LNCaP clone FGC (cell line): ENCODE measurements around the gene ASB10.

ENCODE experiments used
- DNase-seq: peaks from one replicate; pipeline ENCODE4 v3.0.0-alpha.2; 2011; ENCODE audit warnings: low read depth
- H3K4me3 ChIP-seq: 2 replicates; pipeline ENCODE4 v1.5.1; 2011; ENCODE audit warnings: mild to moderate bottlenecking, low read depth, low read length, control low read depth
- TF ChIP-seq, protein P1 (sequence below): IDR thresholded peaks from 2 replicates; pipeline ENCODE4 v1.5.1; 2012; ENCODE audit warnings: mild to moderate bottlenecking; ENCODE audit not compliant: control insufficient read depth, insufficient read depth; ENCODE audit errors: extremely low read depth

ASB10 gene

DNA sequence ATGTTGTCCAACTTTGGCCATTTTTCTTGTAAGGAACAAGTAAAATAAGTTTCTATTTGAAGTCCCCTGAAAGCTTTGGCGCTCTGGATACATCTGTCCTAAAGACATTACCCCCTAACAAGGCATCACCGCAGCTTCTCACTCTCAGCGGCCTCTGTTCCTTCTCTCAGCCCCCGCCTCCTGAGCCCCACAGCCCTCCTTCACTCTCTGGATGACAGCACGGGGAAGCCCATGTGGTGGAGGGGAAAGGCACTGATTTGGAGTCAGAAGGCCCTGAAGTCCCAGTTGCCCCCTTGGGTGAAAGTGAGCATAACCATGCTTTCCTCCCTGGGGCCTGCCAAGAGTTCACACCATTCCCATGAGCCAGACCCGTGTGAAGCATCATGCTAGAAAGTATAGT lies 18.7 kb upstream of the ASB10 start:
- H3K4me3 ChIP-seq = no peak overlapping the region
- no peak for DNase-seq
- TF ChIP-seq, protein P1, sequence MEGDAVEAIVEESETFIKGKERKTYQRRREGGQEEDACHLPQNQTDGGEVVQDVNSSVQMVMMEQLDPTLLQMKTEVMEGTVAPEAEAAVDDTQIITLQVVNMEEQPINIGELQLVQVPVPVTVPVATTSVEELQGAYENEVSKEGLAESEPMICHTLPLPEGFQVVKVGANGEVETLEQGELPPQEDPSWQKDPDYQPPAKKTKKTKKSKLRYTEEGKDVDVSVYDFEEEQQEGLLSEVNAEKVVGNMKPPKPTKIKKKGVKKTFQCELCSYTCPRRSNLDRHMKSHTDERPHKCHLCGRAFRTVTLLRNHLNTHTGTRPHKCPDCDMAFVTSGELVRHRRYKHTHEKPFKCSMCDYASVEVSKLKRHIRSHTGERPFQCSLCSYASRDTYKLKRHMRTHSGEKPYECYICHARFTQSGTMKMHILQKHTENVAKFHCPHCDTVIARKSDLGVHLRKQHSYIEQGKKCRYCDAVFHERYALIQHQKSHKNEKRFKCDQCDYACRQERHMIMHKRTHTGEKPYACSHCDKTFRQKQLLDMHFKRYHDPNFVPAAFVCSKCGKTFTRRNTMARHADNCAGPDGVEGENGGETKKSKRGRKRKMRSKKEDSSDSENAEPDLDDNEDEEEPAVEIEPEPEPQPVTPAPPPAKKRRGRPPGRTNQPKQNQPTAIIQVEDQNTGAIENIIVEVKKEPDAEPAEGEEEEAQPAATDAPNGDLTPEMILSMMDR = no peak

DNA sequence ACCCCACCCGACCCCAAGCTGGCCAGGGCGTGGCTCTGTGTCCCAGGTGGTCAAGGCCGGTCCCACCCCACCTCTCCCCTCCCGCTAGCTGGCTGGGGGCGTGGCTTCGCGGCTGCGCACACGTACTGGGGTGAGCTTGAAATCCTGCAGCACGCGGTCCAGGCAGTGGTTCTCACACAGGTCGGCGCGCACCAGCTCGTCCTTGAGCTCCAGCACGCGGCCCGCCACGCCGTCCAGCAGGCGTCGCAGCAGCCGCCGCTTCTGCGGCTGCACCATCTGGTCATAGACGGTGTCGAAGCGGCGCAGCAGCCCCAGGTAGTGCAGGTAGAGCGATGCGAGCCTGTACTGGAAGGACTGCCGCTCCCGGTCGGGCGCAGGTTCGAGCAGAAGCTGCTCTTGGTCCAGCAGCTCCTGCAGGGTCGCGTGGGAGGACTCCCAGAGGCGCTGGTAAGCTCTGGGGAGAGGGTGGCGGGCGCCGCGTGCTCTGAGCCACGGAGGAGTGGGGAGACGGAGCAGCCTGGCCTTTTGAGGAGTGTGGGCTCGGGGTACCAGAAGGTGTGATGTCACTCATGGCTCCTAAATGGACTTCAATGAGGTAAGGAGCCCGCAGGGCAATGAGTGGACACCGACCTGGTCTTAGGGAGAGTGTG lies 17.5 kb upstream of the ASB10 start:
- TF ChIP-seq, protein P1 = peak; percentile 28
- H3K4me3 ChIP-seq = no peak overlapping the region
- DNase-seq = no peak

DNA sequence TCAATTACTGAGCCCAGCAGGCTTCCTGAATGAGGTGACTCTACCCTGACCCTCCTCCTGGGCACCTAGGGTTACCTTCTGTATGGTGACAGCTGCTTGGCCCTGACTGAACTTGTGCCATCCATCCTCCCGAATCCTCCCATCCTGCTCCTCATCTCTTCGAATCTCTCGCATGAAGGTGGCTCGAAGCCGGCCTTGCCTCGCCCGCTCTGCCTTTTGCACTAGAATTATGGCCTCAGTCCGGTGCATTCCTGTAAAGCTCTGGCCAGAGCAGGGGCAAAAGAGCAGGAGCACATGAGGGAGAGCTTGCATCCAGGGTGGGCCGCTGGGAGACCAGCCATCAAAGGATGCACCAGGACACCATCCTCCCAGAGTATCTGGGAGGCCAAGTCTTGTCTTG lies 15.8 kb upstream of the ASB10 start:
- TF ChIP-seq, protein P1 = no peak
- no peak for DNase-seq
- no peak overlapping the region for H3K4me3 ChIP-seq

DNA sequence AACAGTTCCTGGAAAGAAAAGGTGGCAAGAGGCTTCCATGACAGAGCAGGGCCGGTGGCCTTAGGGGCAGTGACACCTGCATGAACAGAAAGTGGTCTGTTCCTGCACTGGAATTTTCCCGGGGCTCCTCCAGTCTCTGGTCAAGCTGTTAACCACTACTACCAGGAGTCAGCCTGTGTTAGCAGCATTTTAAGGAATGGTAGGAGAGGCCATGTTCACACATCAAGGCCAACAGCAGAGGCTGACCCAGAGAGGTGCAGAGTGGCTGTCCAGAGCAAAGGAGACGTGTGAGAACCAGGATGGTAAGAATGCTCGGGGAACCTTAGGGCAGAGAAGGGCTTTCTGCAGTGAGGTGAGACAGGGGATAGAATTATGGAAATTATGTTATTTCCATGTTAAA lies 14.7 kb upstream of the ASB10 start:
- TF ChIP-seq, protein P1 = no peak
- no peak overlapping the region for H3K4me3 ChIP-seq
- DNase-seq = no peak

DNA sequence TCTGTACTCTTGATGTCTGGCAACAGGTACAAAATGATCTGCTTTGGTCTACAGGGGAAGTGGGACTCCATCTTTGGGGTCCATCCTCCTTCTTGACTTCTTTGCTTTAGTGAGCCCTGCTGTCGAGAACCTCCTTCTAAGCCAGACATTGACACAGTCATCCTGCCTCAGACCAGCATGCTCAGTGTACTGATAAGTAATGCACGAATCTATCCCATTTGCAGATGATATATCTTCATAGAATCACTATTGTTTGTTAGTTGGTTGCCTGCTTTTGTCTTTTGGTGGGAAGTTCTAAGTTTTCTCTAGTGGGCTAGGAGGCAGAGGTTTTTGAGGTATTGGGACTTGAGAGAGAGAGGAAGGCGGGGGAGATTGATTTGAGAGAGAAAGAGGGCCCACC lies 14.3 kb upstream of the ASB10 start:
- no peak overlapping the region for H3K4me3 ChIP-seq
- no peak for DNase-seq
- TF ChIP-seq, protein P1 = no peak

DNA sequence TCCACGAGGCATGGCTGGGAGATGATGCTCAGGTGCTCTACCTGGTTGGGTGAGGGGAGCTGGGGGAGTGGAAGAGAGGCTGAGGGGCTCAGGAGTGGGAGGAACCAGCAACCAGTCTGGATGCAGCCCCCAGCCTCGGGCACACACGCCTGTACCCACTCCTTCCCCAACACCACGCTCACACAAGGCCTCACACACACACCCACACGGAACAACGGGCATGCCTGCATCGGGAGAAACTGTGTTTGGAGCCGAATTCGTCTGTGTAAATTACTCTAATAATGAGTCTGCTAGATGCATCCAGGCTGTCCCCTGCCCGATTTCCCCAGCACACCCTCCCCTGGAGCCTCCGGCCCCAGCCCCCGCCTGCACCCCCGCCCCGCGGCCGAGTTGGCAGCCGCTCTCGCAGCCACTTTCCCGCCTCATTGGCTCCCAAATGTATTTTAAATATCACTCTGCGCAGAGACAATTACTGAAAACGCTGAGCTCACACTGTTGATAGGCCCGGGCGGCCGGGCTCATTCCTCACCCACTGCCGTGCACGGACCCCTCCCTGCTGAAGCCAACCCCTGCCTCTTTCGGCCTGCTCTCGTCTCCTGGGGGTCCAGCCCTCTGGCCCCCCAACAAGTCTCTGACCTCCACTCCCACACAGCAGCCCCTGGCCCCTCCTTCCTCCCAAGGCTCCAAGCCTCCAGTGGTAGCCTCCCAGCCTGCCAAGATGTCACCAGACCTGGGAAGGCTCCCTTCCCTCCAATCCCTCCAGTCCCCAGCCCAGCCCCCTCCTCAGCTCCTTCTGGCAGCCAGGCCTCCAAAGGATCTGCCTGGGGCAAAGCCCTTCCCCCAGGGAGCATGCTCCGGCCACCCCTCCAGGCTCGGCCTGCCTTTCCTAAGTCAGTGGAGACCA lies 12.1 kb upstream of the ASB10 start:
- TF ChIP-seq, protein P1 = no peak
- no peak overlapping the region for H3K4me3 ChIP-seq
- DNase-seq = no peak
